ENCODE results near the gene WDR86. TPM values are rescaled to one million over a fixed set of nuclear protein-coding genes. Genes with fewer than 3 reads are reported as not detected.

WDR86 gene
- total RNA-seq, 6 donors from 2014 or later = 1.1 to 17.4 (median 3.9) TPM

GRCh38 chr7:151402029-151402835 is 7.6 kb downstream of the WDR86 start:
- Histone ChIP-seq H3K4me3 (no peak overlapping the region), H3K4me1 (peaks cover 4 to 18% (median 10%) of the 10 kb centered on the region in 4 donors), H3K27ac (no peak overlapping the region), H3K27me3 (no peaks in the 10 kb centered on the region), H3K9me3 (no peaks in the 10 kb centered on the region), H3K36me3 (no peaks in the 10 kb centered on the region)
- no peak for ATAC-seq (ENCODE audit: low FRiP score in 2 of 2)
- no peak for DNase-seq
- WGBS, 2 donors = 93 to 95% methylated on average over 16 of the region's 16 CpGs
- no peak for TF ChIP-seq CTCF (IDR thresholded peaks at IDR 0.05)
- no peak for TF ChIP-seq POLR2AphosphoS5 (IDR thresholded peaks at IDR 0.05)
- no peak for TF ChIP-seq POLR2A (IDR thresholded peaks at IDR 0.05)
- no peak for TF ChIP-seq EP300 (IDR thresholded peaks at IDR 0.05)

GRCh38 chr7:151400626-151401315 is 9.1 kb downstream of the WDR86 start:
- Histone ChIP-seq H3K27ac (no peak overlapping the region), H3K9me3 (no peaks in the 10 kb centered on the region), H3K4me3 (no peak overlapping the region), H3K4me1 (peaks cover 4 to 24% (median 12%) of the 10 kb centered on the region in 4 donors), H3K36me3 (no peaks in the 10 kb centered on the region), H3K27me3 (no peaks in the 10 kb centered on the region)
- WGBS, 2 donors = 73 to 84% methylated on average over 13 to 14 of the region's 14 CpGs
- DNase-seq = no peak
- TF ChIP-seq POLR2AphosphoS5 (IDR thresholded peaks at IDR 0.05) = no peak
- no peak for TF ChIP-seq EP300 (IDR thresholded peaks at IDR 0.05)
- TF ChIP-seq CTCF (IDR thresholded peaks at IDR 0.05) = no peak
- no peak for TF ChIP-seq POLR2A (IDR thresholded peaks at IDR 0.05)
- no peak for ATAC-seq (ENCODE audit: low FRiP score in 2 of 2)

GRCh38 chr7:151399906-151400305 is 9.9 kb downstream of the WDR86 start:
- Histone ChIP-seq H3K27me3 (no peaks in the 10 kb centered on the region), H3K4me1 (peaks cover 4 to 24% (median 11%) of the 10 kb centered on the region in 4 donors), H3K4me3 (no peak overlapping the region), H3K36me3 (no peaks in the 10 kb centered on the region), H3K9me3 (no peaks in the 10 kb centered on the region), H3K27ac (no peak overlapping the region)
- WGBS, 2 donors = 88 to 91% methylated on average over 13 to 14 of the region's 14 CpGs
- ATAC-seq (ENCODE audit: low FRiP score in 2 of 2) = no peak
- TF ChIP-seq POLR2A (IDR thresholded peaks at IDR 0.05) (no peak), CTCF (IDR thresholded peaks at IDR 0.05) (no peak), POLR2AphosphoS5 (IDR thresholded peaks at IDR 0.05) (no peak), EP300 (IDR thresholded peaks at IDR 0.05) (no peak)
- DNase-seq = peak in 1 of 2 donors; percentile 44

GRCh38 chr7:151399305-151399601 is 10.6 kb downstream of the WDR86 start:
- TF ChIP-seq POLR2AphosphoS5 (IDR thresholded peaks at IDR 0.05) (no peak), CTCF (IDR thresholded peaks at IDR 0.05) (no peak), POLR2A (IDR thresholded peaks at IDR 0.05) (no peak), EP300 (IDR thresholded peaks at IDR 0.05) (no peak)
- DNase-seq = peak in 1 of 2 donors; percentile 51
- H3K27ac ChIP-seq = no peak overlapping the region
- H3K27me3 ChIP-seq = no peaks in the 10 kb centered on the region
- no peak for ATAC-seq (ENCODE audit: low FRiP score in 2 of 2)
- no peaks in the 10 kb centered on the region for H3K36me3 ChIP-seq
- no peak overlapping the region for H3K4me3 ChIP-seq
- H3K9me3 ChIP-seq = no peaks in the 10 kb centered on the region
- peaks cover 1 to 17% (median 6%) of the 10 kb centered on the region in 4 donors for H3K4me1 ChIP-seq
- 93 to 97% methylated on average over 6 to 7 of the region's 7 CpGs for WGBS, 2 donors

Data from upper lobe of left lung (tissue), 6 donors.